Myocyte (in vitro differentiated cells): ENCODE measurements around the gene ATP11A. TPM values are rescaled to one million over a fixed set of nuclear protein-coding genes. Genes with fewer than 3 reads are reported as not detected.
"Not testable (repeated sequence)": the region's sequence is repeated elsewhere in the genome, so short reads cannot be mapped to it uniquely, and the experiment has no call there.

Source experiments
- DNase-seq: peaks from one replicate; pipeline ENCODE4 v3.0.0-alpha.2; 2012; ENCODE audit warnings: low read depth
- total RNA-seq: library from RNA; depleted of rRNA; stranded (reverse); fragments of >200 nt; gene quantifications from 2 replicates; pipeline ENCODE4 v1.2.3, GENCODE V29; 2014

The ATP11A gene
- total RNA-seq, 1 donor from 2014 or later = 8.0 TPM

- no peak for DNase-seq
These were observed 185.8 kb downstream of the ATP11A start for GRCh38 chr13:112875627-112876026.

GRCh38 chr13:112876305-112877000 is 186.6 kb downstream of the ATP11A start:
- DNase-seq = peak; percentile 34

GRCh38 chr13:112877066-112877465 is 187.2 kb downstream of the ATP11A start:
- DNase-seq = peak; percentile 65

GRCh38 chr13:112877539-112877938 is 187.7 kb downstream of the ATP11A start:
- no peak for DNase-seq

GRCh38 chr13:112877976-112878955 is 188.4 kb downstream of the ATP11A start:
- DNase-seq = no peak

GRCh38 chr13:112879283-112879833 is 189.5 kb downstream of the ATP11A start:
- DNase-seq = no peak

GRCh38 chr13:112880221-112880641 is 190.4 kb downstream of the ATP11A start:
- DNase-seq = no peak

- DNase-seq = no peak
These were observed 191.2 kb downstream of the ATP11A start for GRCh38 chr13:112880976-112881540.

GRCh38 chr13:112881656-112882554 is 192.1 kb downstream of the ATP11A start:
- DNase-seq = no peak

GRCh38 chr13:112882555-112883024 is 192.8 kb downstream of the ATP11A start:
- DNase-seq = no peak

- no peak for DNase-seq
These were observed 193.6 kb downstream of the ATP11A start for GRCh38 chr13:112883241-112883945.

- DNase-seq = not testable (repeated sequence)
These were observed 194.9 kb downstream of the ATP11A start for GRCh38 chr13:112884700-112885099.

GRCh38 chr13:112885242-112885781 is 195.5 kb downstream of the ATP11A start:
- no peak for DNase-seq

- DNase-seq = peak; percentile 92
These were observed 196.0 kb downstream of the ATP11A start for GRCh38 chr13:112885782-112886268.

GRCh38 chr13:112887151-112887550 is 197.3 kb downstream of the ATP11A start:
- DNase-seq = no peak

GRCh38 chr13:112887557-112887991 is 197.7 kb downstream of the ATP11A start:
- no peak for DNase-seq

- no peak for DNase-seq
These were observed 198.6 kb downstream of the ATP11A start for GRCh38 chr13:112888238-112889111.
